K562 (cell line): ENCODE measurements around the gene SLC26A6. TPM values are rescaled to one million over a fixed set of nuclear protein-coding genes. Genes with fewer than 3 reads are reported as not detected.

Experiments used
- BRD9 ChIP-seq: fragments of 450-650 bp; IDR thresholded peaks from 2 replicates; pipeline ENCODE4 v1.6.1; 2018; ENCODE audit warnings: low read depth; ENCODE audit not compliant: partially characterized antibody
- CBX1 ChIP-seq: sonication (generic); IDR thresholded peaks from 2 replicates; pipeline ENCODE4 v1.6.1; 2016; ENCODE audit warnings: antibody characterized with exemption, low read depth, mild to moderate bottlenecking
- HDAC2 ChIP-seq: fragments of 450-650 bp; IDR thresholded peaks from 2 replicates; pipeline ENCODE4 v1.6.1; 2016; ENCODE audit warnings: mild to moderate bottlenecking
- KLF13 ChIP-seq: fragments of 450-650 bp; IDR thresholded peaks from 2 replicates; pipeline ENCODE4 v1.6.1; 2016; ENCODE audit warnings: missing genetic modification characterization, low read depth, mild to moderate bottlenecking, missing compliant biosample characterization, moderate library complexity, borderline replicate concordance
- L3MBTL2 ChIP-seq: fragments of 450-650 bp; IDR thresholded peaks from 2 replicates; pipeline ENCODE4 v1.6.1; 2016; ENCODE audit warnings: mild to moderate bottlenecking, moderate library complexity
- MYC ChIP-seq, 2 experiments: fragments of 250-450 bp in 1 of 2; sonication (Bioruptor Pico) in 1 of 2; IDR thresholded peaks; 2 replicates each; pipeline versions ENCODE4 v1.5.1 to v1.6.1; 2012 to 2021; ENCODE audit warnings: low read depth in 2 of 2, borderline replicate concordance in 1 of 2, improper control_type of control experiment in 1 of 2, low read length in 1 of 2, mild to moderate bottlenecking in 1 of 2, moderate library complexity in 1 of 2
- NR2C2 ChIP-seq, 2 experiments: fragments of 200-800 bp in 1 of 2; sonication (Bioruptor generic) in 1 of 2; sonication (generic) in 1 of 2; formaldehyde crosslinking in 1 of 2; IDR thresholded peaks; 2 replicates each; pipeline versions ENCODE4 v1.6.1 to v1.8.0; 2016 to 2022; ENCODE audit warnings: mild to moderate bottlenecking in 1 of 2, missing compliant biosample characterization in 1 of 2, missing genetic modification characterization in 1 of 2, missing genetic modification reagents in 1 of 2
- PKNOX1 ChIP-seq: fragments of 450-650 bp; IDR thresholded peaks from 2 replicates; pipeline ENCODE4 v1.6.1; 2016
- POLR2G ChIP-seq: fragments of 200-400 bp; formaldehyde crosslinking; IDR thresholded peaks from 2 replicates; pipeline ENCODE4 v1.6.1; 2017; ENCODE audit warnings: low read depth, mild to moderate bottlenecking, antibody characterized with exemption, low read length, moderate library complexity
- PTBP1 ChIP-seq: fragments of 200-400 bp; formaldehyde crosslinking; IDR thresholded peaks from 2 replicates; pipeline ENCODE4 v1.6.1; 2017; ENCODE audit warnings: low read depth, low read length
- SAFB2 ChIP-seq: fragments of 200-400 bp; formaldehyde crosslinking; IDR thresholded peaks from 2 replicates; pipeline ENCODE4 v1.6.1; 2018; ENCODE audit warnings: borderline replicate concordance, low read length, low read depth, moderate library complexity; ENCODE audit not compliant: severe bottlenecking
- SFPQ ChIP-seq: fragments of 200-400 bp; formaldehyde crosslinking; IDR thresholded peaks from 2 replicates; pipeline ENCODE4 v1.6.1; 2017; ENCODE audit warnings: mild to moderate bottlenecking, low read depth, low read length, moderate library complexity
- SP1 ChIP-seq: sonication (generic); formaldehyde crosslinking; IDR thresholded peaks from 2 replicates; pipeline ENCODE4 v1.8.1; 2022; ENCODE audit warnings: mild to moderate bottlenecking, missing genetic modification reagents
- TAF7 ChIP-seq: fragments of 450-650 bp; IDR thresholded peaks from 2 replicates; pipeline ENCODE4 v1.6.1; 2016; ENCODE audit warnings: missing genetic modification characterization, missing compliant biosample characterization
- ZNF384 ChIP-seq: IDR thresholded peaks from 2 replicates; pipeline ENCODE4 v1.6.1; 2012; ENCODE audit warnings: low read depth, low read length, improper control_type of control experiment
- polyA plus RNA-seq, 8 experiments: library from polyadenylated mRNA; depleted of rRNA in 4 of 8; stranded (reverse) in 5 of 8; unstranded in 3 of 8; fragments of >200 nt; fragmentation: Nextera tagmentation in 2 of 8; fragmentation: Illumina TruSeq in 1 of 8; extraction: Ambion mirVana in 2 of 8; extraction: Trizol in 1 of 8; gene quantifications; 2 replicates each; pipeline versions ENCODE4 v1.2.1 to v1.2.3, GENCODE V29; 2011 to 2014; ENCODE audit warnings: inconsistent platforms in 1 of 8, missing spikeins in 1 of 8
- total RNA-seq, 7 experiments: library from RNA; depleted of rRNA in 6 of 7; stranded (reverse); fragments of >200 nt in 6 of 7; fragmentation: Illumina TruSeq in 2 of 7; extraction: Trizol in 2 of 7; gene quantifications; 2 replicates each; pipeline versions ENCODE4 v1.2.1 to v1.2.3, GENCODE V29; 2011 to 2021; ENCODE audit warnings: low replicate concordance in 1 of 7
- TF ChIP-seq, protein P1 (sequence below): fragments of 450-650 bp; IDR thresholded peaks from 2 replicates; pipeline ENCODE4 v1.6.1; 2018; ENCODE audit not compliant: partially characterized antibody
- TF ChIP-seq, protein P2 (sequence below): fragments of 450-650 bp; IDR thresholded peaks from 2 replicates; pipeline ENCODE4 v1.6.1; 2016; ENCODE audit warnings: antibody characterized with exemption

SLC26A6 gene
- total and polyA plus RNA-seq, 9 of the 15 experiments (the other 6 are each of a cell fraction or from before 2014, with no cell fraction given), result 2.1 to 27.2 (median 14.8) TPM

DNA sequence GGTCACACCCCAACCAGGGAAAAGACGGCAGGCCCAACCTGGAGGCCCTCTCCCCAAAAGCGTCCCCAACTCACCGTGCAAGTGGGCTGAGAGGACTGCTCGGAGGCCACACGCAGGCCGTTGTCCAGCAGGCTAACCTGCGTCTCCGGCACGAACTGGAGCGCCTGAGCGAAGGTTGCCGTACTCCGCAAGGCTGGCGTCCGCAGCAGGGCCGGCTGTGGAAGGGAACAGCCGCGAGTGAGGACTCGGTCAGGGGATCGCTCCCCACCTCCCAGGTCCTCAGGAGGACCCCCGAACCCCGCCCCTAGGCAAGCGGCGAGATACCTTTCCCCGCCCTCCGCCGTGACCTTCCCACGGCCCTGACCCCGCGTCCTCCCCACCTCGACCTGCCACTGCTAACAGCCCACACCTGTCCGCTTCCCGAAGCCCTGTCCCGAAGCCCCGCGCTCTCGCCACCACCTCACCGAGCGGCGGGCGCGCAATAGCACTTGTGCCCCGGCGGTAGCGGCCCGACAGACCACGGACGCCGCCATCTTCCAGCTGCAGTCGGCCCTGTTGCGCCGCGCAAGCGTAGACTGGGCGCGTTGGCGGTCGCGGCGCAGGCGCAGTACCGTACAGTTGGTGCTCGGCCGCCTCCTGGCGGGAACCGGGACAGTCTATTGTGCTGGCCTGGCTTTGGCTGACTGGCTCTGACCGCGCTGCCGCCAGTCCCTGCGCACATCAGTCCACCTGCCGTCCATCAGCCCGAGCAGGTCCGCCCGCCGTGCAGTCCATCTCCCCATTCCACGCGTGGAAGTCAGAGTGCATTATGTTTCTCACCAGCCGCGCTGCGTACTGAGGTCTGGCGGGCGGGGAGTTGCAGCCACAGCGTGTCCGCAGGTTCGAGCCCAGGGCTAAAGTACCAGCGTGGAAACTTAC is 25.9 kb downstream of the SLC26A6 start, which contains the start of gene UQCRC1 (continued):
- TF ChIP-seq SFPQ (no peak), POLR2G (peak; percentile 97), HDAC2 (no peak), MYC (IDR thresholded peaks at IDR 0.05; ENCODE audit: low read depth, low read length) (no peak; the same call in 1 of the 2 replicates), MYC (CRISPR knock-in tag; IDR thresholded peaks at IDR 0.05; ENCODE audit: borderline replicate concordance, low read depth) (no peak), TAF7 (tag) (peak; percentile 80; the same call in 1 of the 2 replicates), ZNF384 (no peak), BRD9 (no peak), SP1 (peak; percentile 75; the same call in 1 of the 2 replicates), CBX1 (peak; percentile 61; the same call in 1 of the 2 replicates), PTBP1 (no peak), KLF13 (no peak), PKNOX1 (peak; percentile 63; the same call in 1 of the 2 replicates), NR2C2 (CRISPR knock-in tag; IDR thresholded peaks at IDR 0.05) (peak; percentile 63; the same call in 1 of the 2 replicates), NR2C2 (tag; IDR thresholded peaks at IDR 0.05) (peak; percentile 84), SAFB2 (no peak), L3MBTL2 (0 out of 2 replicates have a peak, but pooled peaks have one; percentile 16)
- TF ChIP-seq, protein P1, sequence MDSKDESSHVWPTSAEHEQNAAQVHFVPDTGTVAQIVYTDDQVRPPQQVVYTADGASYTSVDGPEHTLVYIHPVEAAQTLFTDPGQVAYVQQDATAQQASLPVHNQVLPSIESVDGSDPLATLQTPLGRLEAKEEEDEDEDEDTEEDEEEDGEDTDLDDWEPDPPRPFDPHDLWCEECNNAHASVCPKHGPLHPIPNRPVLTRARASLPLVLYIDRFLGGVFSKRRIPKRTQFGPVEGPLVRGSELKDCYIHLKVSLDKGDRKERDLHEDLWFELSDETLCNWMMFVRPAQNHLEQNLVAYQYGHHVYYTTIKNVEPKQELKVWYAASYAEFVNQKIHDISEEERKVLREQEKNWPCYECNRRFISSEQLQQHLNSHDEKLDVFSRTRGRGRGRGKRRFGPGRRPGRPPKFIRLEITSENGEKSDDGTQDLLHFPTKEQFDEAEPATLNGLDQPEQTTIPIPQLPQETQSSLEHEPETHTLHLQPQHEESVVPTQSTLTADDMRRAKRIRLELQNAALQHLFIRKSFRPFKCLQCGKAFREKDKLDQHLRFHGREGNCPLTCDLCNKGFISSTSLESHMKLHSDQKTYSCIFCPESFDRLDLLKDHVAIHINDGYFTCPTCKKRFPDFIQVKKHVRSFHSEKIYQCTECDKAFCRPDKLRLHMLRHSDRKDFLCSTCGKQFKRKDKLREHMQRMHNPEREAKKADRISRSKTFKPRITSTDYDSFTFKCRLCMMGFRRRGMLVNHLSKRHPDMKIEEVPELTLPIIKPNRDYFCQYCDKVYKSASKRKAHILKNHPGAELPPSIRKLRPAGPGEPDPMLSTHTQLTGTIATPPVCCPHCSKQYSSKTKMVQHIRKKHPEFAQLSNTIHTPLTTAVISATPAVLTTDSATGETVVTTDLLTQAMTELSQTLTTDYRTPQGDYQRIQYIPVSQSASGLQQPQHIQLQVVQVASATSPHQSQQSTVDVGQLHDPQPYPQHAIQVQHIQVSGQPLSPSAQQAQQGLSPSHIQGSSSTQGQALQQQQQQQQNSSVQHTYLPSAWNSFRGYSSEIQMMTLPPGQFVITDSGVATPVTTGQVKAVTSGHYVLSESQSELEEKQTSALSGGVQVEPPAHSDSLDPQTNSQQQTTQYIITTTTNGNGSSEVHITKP, result peak; percentile 28
- TF ChIP-seq, protein P2, sequence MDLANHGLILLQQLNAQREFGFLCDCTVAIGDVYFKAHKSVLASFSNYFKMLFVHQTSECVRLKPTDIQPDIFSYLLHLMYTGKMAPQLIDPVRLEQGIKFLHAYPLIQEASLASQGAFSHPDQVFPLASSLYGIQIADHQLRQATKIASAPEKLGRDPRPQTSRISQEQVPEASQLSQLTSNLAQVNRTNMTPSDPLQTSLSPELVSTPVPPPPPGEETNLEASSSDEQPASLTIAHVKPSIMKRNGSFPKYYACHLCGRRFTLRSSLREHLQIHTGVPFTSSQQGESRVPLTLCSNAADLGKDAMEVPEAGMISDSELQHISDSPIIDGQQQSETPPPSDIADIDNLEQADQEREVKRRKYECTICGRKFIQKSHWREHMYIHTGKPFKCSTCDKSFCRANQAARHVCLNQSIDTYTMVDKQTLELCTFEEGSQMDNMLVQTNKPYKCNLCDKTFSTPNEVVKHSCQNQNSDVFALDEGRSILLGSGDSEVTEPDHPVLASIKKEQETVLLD, result peak; percentile 91
